ENCODE results near the gene EXOC3L4. TPM values are rescaled to one million over a fixed set of nuclear protein-coding genes. Genes with fewer than 3 reads are reported as not detected.

The EXOC3L4 gene
- total RNA-seq, 1 donor from 2014 or later, result 4.2 TPM

DNA sequence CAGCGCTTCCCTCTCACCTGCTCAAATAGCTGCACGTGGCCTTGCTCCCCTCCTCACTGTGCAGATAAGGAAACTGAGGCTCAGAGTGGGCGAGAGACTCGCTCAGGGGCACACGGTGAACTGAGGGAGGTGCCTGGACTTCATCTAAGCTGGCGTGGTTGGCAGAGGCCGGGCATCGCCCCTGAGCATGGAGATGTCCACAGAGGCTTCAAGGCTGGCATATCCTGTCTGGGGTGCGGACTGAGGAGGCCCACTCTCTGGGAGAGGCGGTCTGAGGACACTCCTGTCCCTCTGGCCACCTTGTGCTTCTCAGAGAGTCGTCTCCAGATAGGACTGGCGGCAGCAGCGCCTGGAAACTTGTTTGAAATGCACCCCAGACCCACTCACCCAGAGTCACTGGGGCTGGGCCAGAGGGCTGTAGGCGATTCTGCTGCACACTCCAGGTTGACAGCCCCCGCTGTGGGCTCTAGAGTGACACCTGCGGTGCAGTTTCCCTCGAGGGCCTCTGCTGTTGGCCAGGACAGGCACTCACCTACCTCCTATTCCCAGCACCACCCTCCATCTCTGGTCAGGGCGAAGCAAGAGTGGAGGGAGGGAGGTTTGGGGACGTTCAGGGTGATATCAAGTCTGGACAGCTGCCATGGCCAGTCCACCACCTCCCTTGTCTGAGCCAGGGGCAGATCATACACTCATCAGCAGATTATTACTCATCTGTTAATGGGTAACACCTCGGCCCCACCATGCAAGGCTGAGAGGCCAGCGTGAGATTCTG is 21.7 kb upstream of the EXOC3L4 start:
- Histone ChIP-seq H3K9me3 (no peaks in the 10 kb centered on the region), H3K27ac (peak overlapping the region; percentile 68), H3K36me3 (no peaks in the 10 kb centered on the region), H3K4me3 (no peak overlapping the region), H3K4me1 (peaks cover 25% of the 10 kb centered on the region), H3K27me3 (no peaks in the 10 kb centered on the region)
- ATAC-seq (no peak), DNase-seq (peak; percentile 58)
- TF ChIP-seq, protein P1, sequence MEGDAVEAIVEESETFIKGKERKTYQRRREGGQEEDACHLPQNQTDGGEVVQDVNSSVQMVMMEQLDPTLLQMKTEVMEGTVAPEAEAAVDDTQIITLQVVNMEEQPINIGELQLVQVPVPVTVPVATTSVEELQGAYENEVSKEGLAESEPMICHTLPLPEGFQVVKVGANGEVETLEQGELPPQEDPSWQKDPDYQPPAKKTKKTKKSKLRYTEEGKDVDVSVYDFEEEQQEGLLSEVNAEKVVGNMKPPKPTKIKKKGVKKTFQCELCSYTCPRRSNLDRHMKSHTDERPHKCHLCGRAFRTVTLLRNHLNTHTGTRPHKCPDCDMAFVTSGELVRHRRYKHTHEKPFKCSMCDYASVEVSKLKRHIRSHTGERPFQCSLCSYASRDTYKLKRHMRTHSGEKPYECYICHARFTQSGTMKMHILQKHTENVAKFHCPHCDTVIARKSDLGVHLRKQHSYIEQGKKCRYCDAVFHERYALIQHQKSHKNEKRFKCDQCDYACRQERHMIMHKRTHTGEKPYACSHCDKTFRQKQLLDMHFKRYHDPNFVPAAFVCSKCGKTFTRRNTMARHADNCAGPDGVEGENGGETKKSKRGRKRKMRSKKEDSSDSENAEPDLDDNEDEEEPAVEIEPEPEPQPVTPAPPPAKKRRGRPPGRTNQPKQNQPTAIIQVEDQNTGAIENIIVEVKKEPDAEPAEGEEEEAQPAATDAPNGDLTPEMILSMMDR (IDR thresholded peaks at IDR 0.05), result no peak
- intact Hi-C loops (cut with DNase I), result no loop called here

DNA sequence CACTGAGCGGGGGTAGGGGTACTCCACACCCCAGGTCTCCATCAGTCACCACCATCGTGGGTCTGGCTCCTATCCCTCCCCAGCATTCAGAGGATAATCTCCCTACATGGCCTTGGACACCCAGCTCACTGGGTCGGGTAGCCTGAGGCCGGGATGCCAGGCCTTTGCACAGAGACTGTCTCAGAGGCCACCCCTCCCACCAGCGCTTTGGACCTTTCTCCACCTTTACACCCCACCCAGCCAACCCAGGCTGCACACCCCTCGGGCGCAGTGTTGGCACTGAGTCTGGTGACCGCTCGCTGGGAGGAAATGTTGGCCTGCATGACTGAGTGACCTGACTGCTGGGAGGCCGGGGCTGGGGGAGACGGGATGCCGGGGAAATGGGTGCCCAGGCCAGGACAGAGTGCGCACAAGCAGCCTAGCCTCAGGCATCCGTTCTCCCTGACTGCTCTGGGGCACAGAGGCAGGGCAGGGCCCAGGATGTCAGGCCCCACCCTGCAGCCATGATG is 21.1 kb upstream of the EXOC3L4 start:
- H3K36me3 ChIP-seq, result no peaks in the 10 kb centered on the region
- H3K27ac ChIP-seq, result peak overlapping the region; percentile 88
- H3K27me3 ChIP-seq, result no peaks in the 10 kb centered on the region
- intact Hi-C loops (cut with DNase I), result no loop called here
- no peaks in the 10 kb centered on the region for H3K9me3 ChIP-seq
- H3K4me1 ChIP-seq, result peaks cover 21% of the 10 kb centered on the region
- DNase-seq, result peak; percentile 58
- H3K4me3 ChIP-seq, result no peak overlapping the region
- no peak for ATAC-seq
- TF ChIP-seq, protein P1 (IDR thresholded peaks at IDR 0.05), result no peak

DNA sequence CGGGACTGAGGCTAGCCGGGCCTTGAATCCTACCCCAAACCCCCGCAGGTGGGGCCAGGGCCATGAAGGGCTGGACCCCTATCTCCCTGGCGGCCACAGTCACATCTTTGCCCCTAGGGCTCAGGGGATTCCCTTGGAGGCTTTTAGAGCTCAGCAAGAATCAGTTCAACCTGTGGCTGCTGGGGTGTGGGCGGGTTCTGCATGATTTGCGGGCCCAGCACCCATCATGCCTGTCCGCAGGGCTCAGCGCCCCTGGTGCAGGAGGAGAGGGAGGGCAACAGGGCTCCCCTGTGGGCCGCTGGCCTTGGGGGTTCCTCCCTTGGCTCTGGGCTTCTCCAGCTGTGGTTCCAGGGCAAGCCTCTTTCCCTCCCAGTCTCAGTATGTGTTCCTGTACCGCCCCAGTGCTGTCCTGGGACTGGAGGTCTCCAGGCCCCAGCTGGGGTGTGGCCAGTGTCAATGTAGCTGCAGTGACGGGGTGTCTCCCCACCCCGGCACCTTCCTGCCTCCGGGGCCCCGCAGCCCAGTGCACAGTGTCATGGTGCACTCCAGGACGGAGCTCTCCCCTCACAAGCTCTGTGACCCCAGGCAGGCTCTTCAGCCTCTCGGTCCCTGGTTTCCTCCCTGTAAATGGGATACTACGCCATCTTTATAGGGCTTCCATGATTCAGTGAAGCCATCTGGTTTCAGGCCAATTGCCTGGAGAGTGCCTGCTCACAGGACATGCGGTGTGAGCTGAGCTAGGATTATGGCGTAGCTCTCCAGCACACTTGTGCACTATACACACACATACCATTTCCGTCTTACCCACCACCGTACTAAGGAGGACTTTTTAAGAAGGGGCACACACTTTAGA is 20.4 kb upstream of the EXOC3L4 start:
- intact Hi-C loops (cut with DNase I), result no loop called here

DNA sequence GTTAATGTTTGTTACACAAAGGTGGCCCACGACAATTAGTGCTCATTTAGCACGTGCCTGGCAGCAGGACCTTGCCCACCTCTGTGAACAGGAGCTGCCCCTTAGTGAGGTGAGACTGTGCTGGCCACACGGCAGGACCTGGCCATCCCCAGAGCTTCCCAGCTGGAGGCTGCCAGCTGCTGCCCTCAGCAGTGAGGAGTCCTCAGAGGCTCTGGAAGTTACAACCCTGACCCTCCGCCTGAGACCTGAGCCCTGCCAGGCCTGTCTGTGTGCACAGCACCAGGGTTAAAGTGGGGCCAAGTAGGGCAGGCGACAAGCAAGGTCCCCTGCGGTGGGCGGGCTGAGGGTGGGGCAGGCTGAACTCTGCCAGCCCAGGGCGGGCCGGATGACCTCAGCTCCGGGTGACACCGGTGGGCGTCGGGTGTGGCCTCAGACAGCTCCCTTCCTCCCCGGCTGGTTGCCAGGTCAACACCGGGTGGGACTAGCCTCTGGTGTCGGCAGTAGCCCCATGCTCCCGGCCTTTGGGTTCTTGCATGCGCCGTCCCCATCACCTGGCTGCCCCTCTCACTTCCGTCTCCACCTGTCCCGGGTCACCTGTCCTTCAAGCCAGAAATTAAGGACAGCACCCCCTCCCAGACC is 19.7 kb upstream of the EXOC3L4 start:
- Histone ChIP-seq H3K36me3 (no peaks in the 10 kb centered on the region), H3K27me3 (no peaks in the 10 kb centered on the region), H3K4me1 (peaks cover 21% of the 10 kb centered on the region), H3K4me3 (peak overlapping the region; percentile 50), H3K9me3 (no peaks in the 10 kb centered on the region), H3K27ac (peak overlapping the region; percentile 88)
- peak; percentile 70 for ATAC-seq
- intact Hi-C loops (cut with DNase I), result no loop called here
- TF ChIP-seq, protein P1 (IDR thresholded peaks at IDR 0.05), result no peak
- DNase-seq, result peak; percentile 96

More for the DNA sequence above, 20.4 kb upstream of the EXOC3L4 start:
- no peaks in the 10 kb centered on the region for H3K9me3 ChIP-seq
- H3K4me1 ChIP-seq, result peaks cover 21% of the 10 kb centered on the region
- peak overlapping the region; percentile 88 for H3K27ac ChIP-seq
- ATAC-seq (no peak), DNase-seq (peak; percentile 67)
- no peaks in the 10 kb centered on the region for H3K27me3 ChIP-seq
- TF ChIP-seq, protein P1 (IDR thresholded peaks at IDR 0.05), result no peak
- no peaks in the 10 kb centered on the region for H3K36me3 ChIP-seq
- no peak overlapping the region for H3K4me3 ChIP-seq

DNA sequence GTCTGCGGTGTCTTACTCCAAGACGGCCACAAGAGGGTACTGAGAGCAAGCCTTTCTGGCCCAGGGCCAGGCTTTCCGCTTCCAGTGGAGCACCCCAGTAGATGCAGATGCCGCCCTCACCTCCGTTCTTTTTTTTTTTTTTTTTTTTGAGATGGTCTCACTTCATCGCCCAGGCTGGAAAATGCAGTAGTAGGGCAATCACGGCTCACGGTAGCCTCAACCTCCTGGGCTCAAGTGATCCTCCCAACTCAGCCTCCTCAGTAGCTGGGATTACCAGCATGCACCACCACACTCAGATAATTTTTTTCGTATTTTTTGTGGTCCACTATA is 16.1 kb upstream of the EXOC3L4 start:
- ATAC-seq, result peak; percentile 53
- intact Hi-C loops (cut with DNase I), result no loop called here

More for the DNA sequence above, 16.1 kb upstream of the EXOC3L4 start:
- Histone ChIP-seq H3K9me3 (no peaks in the 10 kb centered on the region), H3K27ac (no peak overlapping the region), H3K4me1 (peaks cover 9% of the 10 kb centered on the region), H3K36me3 (no peaks in the 10 kb centered on the region), H3K4me3 (no peak overlapping the region), H3K27me3 (no peaks in the 10 kb centered on the region)
- TF ChIP-seq, protein P1 (IDR thresholded peaks at IDR 0.05), result peak; percentile 74
- peak; percentile 89 for DNase-seq
